Spleen (tissue), 11 donors: Measurements from ENCODE around the gene NOP10. TPM values are rescaled to one million over a fixed set of nuclear protein-coding genes. Genes with fewer than 3 reads are reported as not detected.

ENCODE experiments used
- DNase-seq: peaks from one replicate; pipeline ENCODE4 v3.0.0-alpha.2; 2020
- H3K27ac ChIP-seq, 8 donors: fragments of 200-600 bp; sonication (generic) in 7 of 8; 1 replicate in 4 of 8; 2 replicates in 4 of 8; pipeline versions ENCODE4 v1.5.0 to v1.8.0; 2016 to 2021; ENCODE audit warnings: inconsistent platforms in 4 of 8, mild to moderate bottlenecking in 4 of 8, moderate library complexity in 1 of 8
- H3K27me3 ChIP-seq, 7 donors: fragments of 200-600 bp; sonication (generic) in 6 of 7; replicated peaks in 1 of 7; 1 replicate in 4 of 7; 2 replicates in 3 of 7; pipeline versions ENCODE4 v1.5.0 to v1.8.0; 2016 to 2021; ENCODE audit warnings: inconsistent platforms in 3 of 7, mild to moderate bottlenecking in 1 of 7
- H3K36me3 ChIP-seq, 6 donors: fragments of 200-600 bp; sonication (generic) in 5 of 6; 1 replicate in 4 of 6; 2 replicates in 2 of 6; pipeline versions ENCODE4 v1.5.0 to v1.8.0; 2016 to 2021; ENCODE audit warnings: inconsistent platforms in 2 of 6
- H3K4me1 ChIP-seq, 6 donors: fragments of 200-600 bp; sonication (generic) in 5 of 6; 1 replicate in 3 of 6; 2 replicates in 3 of 6; pipeline versions ENCODE4 v1.5.0 to v1.8.0; 2016 to 2021; ENCODE audit warnings: inconsistent platforms in 3 of 6
- H3K4me3 ChIP-seq, 8 donors: fragments of 200-600 bp; sonication (generic) in 7 of 8; 1 replicate in 4 of 8; 2 replicates in 4 of 8; pipeline versions ENCODE4 v1.5.0 to v1.8.0; 2016 to 2021; ENCODE audit warnings: inconsistent platforms in 4 of 8, mild to moderate bottlenecking in 4 of 8, moderate library complexity in 2 of 8
- H3K9me3 ChIP-seq, 8 donors: fragments of 200-600 bp; sonication (generic) in 7 of 8; 1 replicate in 4 of 8; 2 replicates in 4 of 8; pipeline versions ENCODE4 v1.5.0 to v1.8.0; 2016 to 2021; ENCODE audit warnings: inconsistent platforms in 4 of 8
- POLR2A ChIP-seq, 3 donors: fragments of 450-650 bp; IDR thresholded peaks; one replicate each; pipeline ENCODE4 v1.5.1; 2017; ENCODE audit warnings: antibody characterized with exemption in 3 of 3, mild to moderate bottlenecking in 1 of 3
- POLR2AphosphoS5 ChIP-seq, 3 donors: sonication (generic); formaldehyde crosslinking; IDR thresholded peaks; one replicate each; pipeline ENCODE4 v1.5.1; 2017; ENCODE audit warnings: antibody characterized with exemption in 3 of 3
- WGBS, 5 donors: extraction: QIAGEN DNeasy Blood & Tissue Kit in 3 of 5; methylation state at CpG; one replicate each; pipeline versions ENCODE4 v1.1.5 to v1.1.7; 2013 to 2018; 5-methylcytosine and 5-hydroxymethylcytosine counted together
- intact Hi-C: fragments of 100-400 bp; cut with DNase I; formaldehyde crosslinking; loops from one replicate; pipeline ENCODE4 v1.15.0; 2023; ENCODE audit warnings: low total_unique reads
- polyA plus RNA-seq, 3 donors: library from polyadenylated mRNA; stranded (reverse); fragments of 200-250 nt; gene quantifications; one replicate each; pipeline ENCODE4 v1.2.1, GENCODE V29; 2013
- total RNA-seq, 7 donors: library from RNA; depleted of rRNA in 3 of 7; stranded (reverse); fragments of >200 nt in 3 of 7; fragmentation: NEBNext Ultra II Directional in 4 of 7; extraction: Animal tissue kit (Norgen Biotek cat#: 25700) in 4 of 7; gene quantifications; one replicate each; pipeline versions ENCODE4 v1.1.0 to v1.2.1, GENCODE V29; 2016 to 2021
- TF ChIP-seq, protein P1 (sequence below), 11 experiments: fragments of 200-600 bp in 7 of 11; fragments of 450-650 bp in 4 of 11; sonication (generic) in 4 of 11; IDR thresholded peaks in 8 of 11; conservative IDR thresholded peaks in 3 of 11; 1 replicate in 7 of 11; 2 replicates in 4 of 11; pipeline versions ENCODE4 v1.4.0 to v1.8.0; 2016 to 2021; ENCODE audit warnings: antibody characterized with exemption in 11 of 11, inconsistent platforms in 4 of 11, mild to moderate bottlenecking in 1 of 11
- donor health status: healthy with polysubstance abuse.
- donor health status: DM: no; HTN: no; CAD: no; lungs with moderate emphysema.
- donor health status: DM: no; HTN: no; CAD: no.
- donor health status: Bipolar disorder and iron deficiency.
- donor health status: healthy.
- donor health status: DM: no; HTN: no; CAD: no.
- donor health status: DM: yes; HTN: yes; CAD: no.

The NOP10 gene
- total and polyA plus RNA-seq, 10 donors: 100.0 to 329 (median 144) TPM

DNA sequence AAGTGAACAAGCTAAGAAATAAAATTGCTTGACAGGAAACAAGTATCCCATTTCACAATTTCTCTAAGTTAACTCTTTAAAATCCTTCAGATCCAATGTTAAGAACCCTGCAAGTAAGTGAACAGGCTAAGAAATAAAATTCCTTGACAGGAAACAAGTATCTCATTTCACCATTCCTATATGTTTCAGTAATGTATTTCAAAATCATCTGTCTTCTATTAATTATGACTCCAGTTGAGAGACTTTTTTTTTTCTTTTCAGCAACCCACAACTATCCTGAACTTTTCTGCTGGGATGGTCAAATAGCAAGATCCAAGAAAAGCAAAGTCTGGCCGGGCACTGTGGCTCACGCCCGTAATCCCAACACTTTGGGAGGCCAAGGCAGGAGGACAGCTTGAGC is 3.0 kb downstream of the NOP10 start:
- peaks cover 6 to 73% (median 67%) of the 10 kb centered on the region in 6 donors for H3K4me1 ChIP-seq
- 91 to 100% (median 96%) methylated on average over 3 of the region's 3 CpGs for WGBS, 5 donors
- no peak for TF ChIP-seq POLR2A (IDR thresholded peaks at IDR 0.05)
- TF ChIP-seq POLR2AphosphoS5 (IDR thresholded peaks at IDR 0.05): no peak
- TF ChIP-seq, protein P1, sequence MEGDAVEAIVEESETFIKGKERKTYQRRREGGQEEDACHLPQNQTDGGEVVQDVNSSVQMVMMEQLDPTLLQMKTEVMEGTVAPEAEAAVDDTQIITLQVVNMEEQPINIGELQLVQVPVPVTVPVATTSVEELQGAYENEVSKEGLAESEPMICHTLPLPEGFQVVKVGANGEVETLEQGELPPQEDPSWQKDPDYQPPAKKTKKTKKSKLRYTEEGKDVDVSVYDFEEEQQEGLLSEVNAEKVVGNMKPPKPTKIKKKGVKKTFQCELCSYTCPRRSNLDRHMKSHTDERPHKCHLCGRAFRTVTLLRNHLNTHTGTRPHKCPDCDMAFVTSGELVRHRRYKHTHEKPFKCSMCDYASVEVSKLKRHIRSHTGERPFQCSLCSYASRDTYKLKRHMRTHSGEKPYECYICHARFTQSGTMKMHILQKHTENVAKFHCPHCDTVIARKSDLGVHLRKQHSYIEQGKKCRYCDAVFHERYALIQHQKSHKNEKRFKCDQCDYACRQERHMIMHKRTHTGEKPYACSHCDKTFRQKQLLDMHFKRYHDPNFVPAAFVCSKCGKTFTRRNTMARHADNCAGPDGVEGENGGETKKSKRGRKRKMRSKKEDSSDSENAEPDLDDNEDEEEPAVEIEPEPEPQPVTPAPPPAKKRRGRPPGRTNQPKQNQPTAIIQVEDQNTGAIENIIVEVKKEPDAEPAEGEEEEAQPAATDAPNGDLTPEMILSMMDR (IDR thresholded peaks at IDR 0.05 in 8 of 11, conservative IDR thresholded peaks at IDR 0.05 in 3 of 11): no peak
- DNase-seq: no peak
- no peaks in the 10 kb centered on the region for H3K9me3 ChIP-seq
- peaks cover 0 to 34% (median 8%) of the 10 kb centered on the region in 6 donors for H3K36me3 ChIP-seq
- no peaks in the 10 kb centered on the region for H3K27me3 ChIP-seq
- intact Hi-C loops: loop anchor here (10.0 kb wide), 1 partner anchor 245 kb away; the partner anchor contains the start of gene GOLGA8B
- no peak overlapping the region for H3K4me3 ChIP-seq
- no peak overlapping the region for H3K27ac ChIP-seq

DNA sequence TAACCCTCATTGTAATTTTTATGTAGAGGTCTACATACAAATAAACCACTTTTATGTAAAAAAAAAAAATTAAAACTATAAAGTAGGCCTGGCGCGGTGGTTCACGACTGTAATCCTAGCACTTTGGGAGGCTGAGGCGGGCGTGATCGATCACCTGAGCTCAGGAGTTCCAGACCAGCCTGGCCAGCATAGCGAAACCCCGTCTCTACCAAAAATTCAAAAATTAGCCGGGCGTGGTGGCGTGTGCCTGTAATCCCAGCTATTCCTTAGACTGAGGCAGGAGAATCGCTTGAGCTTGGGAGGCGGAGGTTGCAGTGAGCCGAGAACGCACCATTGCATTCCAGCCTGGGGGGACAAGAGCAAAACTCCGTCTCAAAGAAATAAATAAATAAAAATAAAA is 4.6 kb downstream of the NOP10 start:
- intact Hi-C loops: no loop called here
- H3K27ac ChIP-seq: peak overlapping the region in 7 of 8 donors; percentile 94 to 100 (median 98)
- peaks cover 6 to 87% (median 81%) of the 10 kb centered on the region in 6 donors for H3K4me1 ChIP-seq
- TF ChIP-seq POLR2AphosphoS5 (IDR thresholded peaks at IDR 0.05): no peak
- no peak for TF ChIP-seq POLR2A (IDR thresholded peaks at IDR 0.05)
- TF ChIP-seq, protein P1 (IDR thresholded peaks at IDR 0.05 in 8 of 11, conservative IDR thresholded peaks at IDR 0.05 in 3 of 11): no peak
- DNase-seq: peak; percentile 86
- 79 to 84% (median 81%) methylated on average over 16 of the region's 16 CpGs for WGBS, 5 donors
- peak overlapping the region in 7 of 8 donors; percentile 77 to 94 (median 84) for H3K4me3 ChIP-seq
- no peaks in the 10 kb centered on the region for H3K27me3 ChIP-seq
- no peaks in the 10 kb centered on the region for H3K9me3 ChIP-seq
- peaks cover 0 to 34% (median 8%) of the 10 kb centered on the region in 6 donors for H3K36me3 ChIP-seq

DNA sequence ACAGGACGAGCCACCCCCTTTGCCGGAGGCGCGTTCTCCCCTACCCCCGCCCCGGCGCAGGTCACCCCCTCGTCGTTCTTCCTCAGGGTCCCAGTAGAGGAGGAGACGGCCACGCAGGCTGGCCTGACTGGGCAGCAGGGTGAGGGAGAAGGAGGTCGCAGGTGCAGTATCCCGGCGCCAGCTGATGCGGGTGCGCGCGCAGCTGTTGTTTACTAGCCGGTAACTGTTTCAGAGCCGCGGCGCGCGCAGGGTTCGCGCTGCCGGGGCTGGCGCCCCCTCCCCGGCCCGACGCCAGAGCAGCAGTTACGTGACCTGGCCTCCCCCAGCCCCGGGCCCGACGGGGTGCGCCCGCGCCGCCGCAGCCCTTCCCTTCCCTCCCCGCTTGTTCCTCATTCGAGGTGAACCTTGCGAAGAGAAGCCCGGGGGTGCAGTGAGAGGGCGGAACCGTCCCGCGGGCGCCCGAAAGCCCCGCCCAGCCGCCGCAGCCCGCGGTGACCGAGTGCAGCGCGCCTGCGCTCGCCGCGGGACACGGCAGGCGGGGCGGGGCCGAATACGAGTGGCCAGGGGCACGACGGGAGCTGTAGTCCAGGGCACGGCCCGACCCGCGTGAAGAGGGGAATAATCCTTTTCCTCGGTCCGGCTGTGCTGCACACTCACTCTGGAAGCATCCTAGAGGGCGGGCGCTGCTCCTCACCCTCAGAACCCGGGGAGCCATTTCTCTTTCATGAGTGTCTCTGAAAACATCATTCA is 5.2 kb downstream of the NOP10 start, which contains the start of gene SLC12A6:
Gene SLC12A6, minus strand, starts transcription at position 225 of the 750 bp plus-strand sequence. CDS start 1,101 bp downstream, outside the sequence.
- intact Hi-C loops: no loop called here
- TF ChIP-seq, protein P1 (IDR thresholded peaks at IDR 0.05 in 8 of 11, conservative IDR thresholded peaks at IDR 0.05 in 3 of 11): peak in 4 of 11 experiments; percentile 17 to 34 (median 26)
- TF ChIP-seq POLR2AphosphoS5 (IDR thresholded peaks at IDR 0.05) (peak; percentile 98 to 99 (median 98)), POLR2A (IDR thresholded peaks at IDR 0.05) (peak; percentile 58 to 92 (median 91))
- H3K27me3 ChIP-seq: no peaks in the 10 kb centered on the region
- peaks cover 0 to 34% (median 8%) of the 10 kb centered on the region in 6 donors for H3K36me3 ChIP-seq
- H3K4me1 ChIP-seq: peaks cover 12 to 91% (median 83%) of the 10 kb centered on the region in 6 donors
- peak within 1 kb of the TSS; percentile 68 to 94 (median 83) for H3K4me3 ChIP-seq
- H3K27ac ChIP-seq: peak within 1 kb of the TSS; percentile 89 to 100 (median 98)
- DNase-seq: peak; percentile 99
- 0 to 1% (median 0%) methylated on average over 25 to 78 of the region's 78 CpGs for WGBS, 5 donors
- no peaks in the 10 kb centered on the region for H3K9me3 ChIP-seq

DNA sequence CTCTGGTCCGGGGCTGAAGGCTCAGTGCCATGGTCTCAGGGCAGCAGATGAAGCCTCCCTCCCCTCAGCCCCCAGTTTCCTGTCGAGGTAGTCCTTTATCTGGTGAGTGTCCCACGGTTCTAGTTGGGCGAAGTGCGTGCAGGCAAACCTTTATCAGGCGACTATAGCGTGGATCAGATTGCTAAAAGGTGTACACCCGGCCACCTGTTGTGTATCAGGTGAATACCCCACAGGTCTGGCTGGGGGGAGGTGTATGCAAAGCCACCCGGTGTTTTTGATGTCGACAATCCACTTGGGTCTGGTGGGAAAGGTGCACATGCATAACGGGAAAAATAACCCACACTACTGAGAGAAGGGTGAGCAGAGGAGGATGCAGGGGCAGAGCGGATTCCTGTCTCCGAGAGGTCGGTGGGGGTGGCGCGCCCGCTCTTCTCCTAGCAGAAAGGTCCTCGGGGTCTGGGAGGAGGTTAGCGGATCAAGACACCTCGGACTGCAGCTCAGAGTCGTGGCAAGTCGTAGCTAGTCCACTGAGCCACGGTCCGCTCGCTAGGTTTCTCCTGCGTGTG is 5.9 kb downstream of the NOP10 start:
- Histone ChIP-seq H3K4me3 (peak overlapping the region; percentile 68 to 94 (median 83)), H3K27me3 (no peaks in the 10 kb centered on the region), H3K9me3 (no peaks in the 10 kb centered on the region), H3K36me3 (peaks cover 0 to 39% (median 8%) of the 10 kb centered on the region in 6 donors), H3K4me1 (peaks cover 10 to 94% (median 87%) of the 10 kb centered on the region in 6 donors), H3K27ac (peak overlapping the region; percentile 89 to 100 (median 98))
- 0 to 1% (median 1%) methylated on average over 22 to 26 of the region's 26 CpGs for WGBS, 5 donors
- TF ChIP-seq POLR2AphosphoS5 (IDR thresholded peaks at IDR 0.05) (peak in 1 of 3 donors; percentile 13), POLR2A (IDR thresholded peaks at IDR 0.05) (no peak)
- intact Hi-C loops: no loop called here
- DNase-seq: peak; percentile 84
